Psoas muscle (tissue), 8 donors: ENCODE data around the gene GH2. TPM values are rescaled to one million over a fixed set of nuclear protein-coding genes. Genes with fewer than 3 reads are reported as not detected.
"Not testable (repeated sequence)": the region's sequence is repeated elsewhere in the genome, so short reads cannot be mapped to it uniquely, and the experiment has no call there.

Source experiments
- ATAC-seq, 4 donors: fragments of 200-7000 bp; cut with Tn5 transposase; one replicate each; pipeline ENCODE4 v1.9.1; 2020; ENCODE audit warnings: moderate library complexity in 3 of 4, mild to moderate bottlenecking in 2 of 4
- DNase-seq, 2 donors: peaks; one replicate each; pipeline ENCODE4 v3.0.0-alpha.2; 2020
- H3K27ac ChIP-seq: fragments of 200-600 bp; one replicate; pipeline ENCODE4 v1.8.0; 2022
- H3K27me3 ChIP-seq, 3 donors: fragments of 200-600 bp in 1 of 3; one replicate each; pipeline versions ENCODE4 v1.6.1 to v1.8.0; 2013 to 2022; ENCODE audit warnings: low read length in 2 of 3, mild to moderate bottlenecking in 2 of 3, moderate library complexity in 1 of 3; ENCODE audit not compliant: insufficient read depth in 3 of 3
- H3K36me3 ChIP-seq, 2 donors: fragments of 200-600 bp in 1 of 2; one replicate each; pipeline versions ENCODE4 v1.6.1 to v1.8.0; 2013 to 2022; ENCODE audit warnings: low read depth in 1 of 2, mild to moderate bottlenecking in 1 of 2, moderate library complexity in 1 of 2; ENCODE audit not compliant: insufficient read depth in 1 of 2
- H3K4me1 ChIP-seq: fragments of 200-600 bp; one replicate; pipeline ENCODE4 v1.8.0; 2022
- H3K4me3 ChIP-seq: fragments of 200-600 bp; one replicate; pipeline ENCODE4 v1.8.0; 2022; ENCODE audit warnings: mild to moderate bottlenecking
- H3K9me3 ChIP-seq: fragments of 200-600 bp; one replicate; pipeline ENCODE4 v1.8.0; 2022
- CTCF ChIP-seq: fragments of 200-600 bp; IDR thresholded peaks from one replicate; pipeline ENCODE4 v1.8.0; 2022; ENCODE audit warnings: antibody characterized with exemption
- WGBS, 3 donors: extraction: QIAGEN DNeasy Blood & Tissue Kit; methylation state at CpG; one replicate each; pipeline versions ENCODE4 v1.1.6 to v1.1.7; 2013; 5-methylcytosine and 5-hydroxymethylcytosine counted together
- intact Hi-C, 2 donors: fragments of 100-400 bp; cut with DNase I; formaldehyde crosslinking; loops; one replicate each; pipeline versions ENCODE4 v1.11.0 to v1.14.2; 2022
- polyA plus RNA-seq, 3 donors: library from polyadenylated mRNA; stranded (reverse); fragments of 200-250 nt; gene quantifications; one replicate each; pipeline ENCODE4 v1.2.3, GENCODE V29; 2013
- total RNA-seq, 4 donors: library from RNA; stranded (reverse); fragmentation: NEBNext Ultra II Directional in 2 of 4; extraction: Animal tissue kit (Norgen Biotek cat#: 25700) in 2 of 4; gene quantifications; one replicate each; pipeline versions ENCODE4 v1.2.1 to v1.2.4, GENCODE V29; 2021 to 2023
- donor health status: healthy with polysubstance abuse.
- donor health status: DM: no; HTN: no; CAD: no; lungs with moderate emphysema.
- donor health status: Bipolar disorder and iron deficiency.
- donor health status: healthy.
- donor health status: DM: yes; HTN: yes; CAD: no.
- donor health status: DM: no; HTN: no; CAD: no.
- donor health status: DM: no; HTN: no; CAD: no.
- donor health status: DM: yes; HTN: yes; CAD: no.

The GH2 gene
- total and polyA plus RNA-seq, 7 donors, result not detected

- Histone ChIP-seq H3K9me3 (no peaks in the 10 kb centered on the region), H3K27ac (no peak overlapping the region), H3K27me3 (no peaks in the 10 kb centered on the region), H3K4me3 (no peak overlapping the region), H3K4me1 (peaks cover 6% of the 10 kb centered on the region), H3K36me3 (no peaks in the 10 kb centered on the region)
- no peak for DNase-seq
- no peak for ATAC-seq
- no peak for TF ChIP-seq CTCF
- WGBS, 3 donors, result 80 to 83% (median 81%) methylated on average over 5 of the region's 5 CpGs
- intact Hi-C loops, result no loop called here
Observed at GRCh38 chr17:63925615-63926014, 43.9 kb upstream of the GH2 start.

- H3K4me3 ChIP-seq, H3K27me3 ChIP-seq, DNase-seq, H3K4me1 ChIP-seq, ATAC-seq, H3K27ac ChIP-seq, H3K36me3 ChIP-seq, intact Hi-C loops, H3K9me3 ChIP-seq: not testable (repeated sequence)
- 78 to 82% (median 79%) methylated on average over 9 of the region's 9 CpGs for WGBS, 3 donors
Observed at GRCh38 chr17:63922402-63922801, 40.7 kb upstream of the GH2 start.

- 91 to 99% (median 92%) methylated on average over 5 of the region's 5 CpGs for WGBS, 3 donors
- H3K4me1 ChIP-seq, intact Hi-C loops, H3K36me3 ChIP-seq, ATAC-seq, H3K27ac ChIP-seq, H3K27me3 ChIP-seq, H3K4me3 ChIP-seq, DNase-seq, H3K9me3 ChIP-seq: not testable (repeated sequence)
Observed at GRCh38 chr17:63920779-63921178, 39.0 kb upstream of the GH2 start.

- 84 to 90% (median 86%) methylated on average over 6 of the region's 6 CpGs for WGBS, 3 donors
- H3K4me3 ChIP-seq, DNase-seq, intact Hi-C loops, H3K9me3 ChIP-seq, H3K27me3 ChIP-seq, H3K27ac ChIP-seq, H3K36me3 ChIP-seq, H3K4me1 ChIP-seq, ATAC-seq: not testable (repeated sequence)
Observed at GRCh38 chr17:63920050-63920449, 38.3 kb upstream of the GH2 start.

GRCh38 chr17:63919311-63919723 lies 37.6 kb upstream of the GH2 start:
- intact Hi-C loops, result loop anchor here (2.0 to 10.0 kb wide), 3 partner anchors 71 to 215 kb away; partner anchors contain the start of gene ERN1 (in 1 of the 2)
- DNase-seq (peak; percentile 47 to 65), ATAC-seq (peak; percentile 87 to 97 (median 92))
- H3K27ac ChIP-seq, result no peak overlapping the region
- no peaks in the 10 kb centered on the region for H3K36me3 ChIP-seq
- H3K27me3 ChIP-seq, result no peaks in the 10 kb centered on the region
- no peak overlapping the region for H3K4me3 ChIP-seq
- H3K4me1 ChIP-seq, result no peaks in the 10 kb centered on the region
- TF ChIP-seq CTCF, result peak; percentile 95
- 40 to 47% (median 42%) methylated on average over 8 of the region's 8 CpGs for WGBS, 3 donors
- no peaks in the 10 kb centered on the region for H3K9me3 ChIP-seq

- H3K4me1 ChIP-seq, H3K4me3 ChIP-seq, DNase-seq, ATAC-seq, H3K27me3 ChIP-seq, H3K27ac ChIP-seq, H3K9me3 ChIP-seq, H3K36me3 ChIP-seq: not testable (repeated sequence)
- 51 to 53% (median 51%) methylated on average over 10 of the region's 10 CpGs for WGBS, 3 donors
- intact Hi-C loops, result loop anchor here (2.0 to 10.0 kb wide), 3 partner anchors 72 to 216 kb away; partner anchors contain the start of gene ERN1 (in 1 of the 2)
Observed at GRCh38 chr17:63918789-63919305, 37.1 kb upstream of the GH2 start, which contains the start of gene GH1. GH1 (minus strand) TSS chr17:63918839; CDS start chr17:63918776, 63 bp downstream.
